ENCODE measurements around the gene ALX1.

The ALX1 gene

DNA sequence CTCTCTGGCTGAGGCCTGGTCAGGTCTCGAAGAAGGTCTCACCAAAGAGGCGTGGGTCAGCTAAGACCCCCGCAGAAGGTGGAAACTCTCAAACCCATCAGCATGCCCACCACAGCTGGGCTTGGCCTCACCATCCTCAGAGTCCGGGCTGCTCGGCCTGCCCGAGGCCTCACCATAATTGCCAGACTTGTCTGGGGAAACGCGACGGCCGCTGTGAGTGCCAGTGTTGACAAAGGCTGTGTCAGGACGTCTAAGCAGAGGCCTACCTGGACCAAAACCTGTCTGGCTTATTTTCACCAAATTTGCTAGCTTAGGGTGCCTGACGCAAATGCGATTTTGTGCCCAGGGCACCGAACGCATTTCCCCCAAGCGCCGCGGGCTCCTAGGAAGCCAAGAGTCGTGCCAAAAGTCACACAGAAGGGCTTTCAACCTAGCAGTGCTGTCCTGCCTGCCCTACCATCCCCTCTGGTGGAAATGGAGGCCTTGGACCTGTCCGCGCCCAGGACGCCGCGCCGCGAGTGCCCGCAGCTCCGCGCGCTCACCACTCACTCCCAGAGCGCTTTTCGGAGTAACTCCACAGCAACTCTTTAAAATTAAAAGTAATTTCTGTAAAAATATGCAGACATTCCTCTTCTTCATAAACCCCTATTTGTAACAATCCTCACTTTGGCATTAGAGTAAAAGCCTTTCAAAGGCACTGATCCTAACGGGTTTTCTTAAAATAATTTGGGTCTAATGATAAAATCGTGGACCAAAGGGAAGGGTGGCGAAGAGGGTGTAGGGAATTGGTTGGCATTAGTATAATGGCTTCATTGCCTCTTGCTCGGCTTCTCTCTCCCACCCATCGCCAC, 1.2 kb upstream of the ALX1 start:
- TF ChIP-seq, protein P1, sequence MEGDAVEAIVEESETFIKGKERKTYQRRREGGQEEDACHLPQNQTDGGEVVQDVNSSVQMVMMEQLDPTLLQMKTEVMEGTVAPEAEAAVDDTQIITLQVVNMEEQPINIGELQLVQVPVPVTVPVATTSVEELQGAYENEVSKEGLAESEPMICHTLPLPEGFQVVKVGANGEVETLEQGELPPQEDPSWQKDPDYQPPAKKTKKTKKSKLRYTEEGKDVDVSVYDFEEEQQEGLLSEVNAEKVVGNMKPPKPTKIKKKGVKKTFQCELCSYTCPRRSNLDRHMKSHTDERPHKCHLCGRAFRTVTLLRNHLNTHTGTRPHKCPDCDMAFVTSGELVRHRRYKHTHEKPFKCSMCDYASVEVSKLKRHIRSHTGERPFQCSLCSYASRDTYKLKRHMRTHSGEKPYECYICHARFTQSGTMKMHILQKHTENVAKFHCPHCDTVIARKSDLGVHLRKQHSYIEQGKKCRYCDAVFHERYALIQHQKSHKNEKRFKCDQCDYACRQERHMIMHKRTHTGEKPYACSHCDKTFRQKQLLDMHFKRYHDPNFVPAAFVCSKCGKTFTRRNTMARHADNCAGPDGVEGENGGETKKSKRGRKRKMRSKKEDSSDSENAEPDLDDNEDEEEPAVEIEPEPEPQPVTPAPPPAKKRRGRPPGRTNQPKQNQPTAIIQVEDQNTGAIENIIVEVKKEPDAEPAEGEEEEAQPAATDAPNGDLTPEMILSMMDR (IDR thresholded peaks at IDR 0.05; ENCODE audit: insufficient read depth, low read depth, low read length, missing control alignments) = no peak

DNA sequence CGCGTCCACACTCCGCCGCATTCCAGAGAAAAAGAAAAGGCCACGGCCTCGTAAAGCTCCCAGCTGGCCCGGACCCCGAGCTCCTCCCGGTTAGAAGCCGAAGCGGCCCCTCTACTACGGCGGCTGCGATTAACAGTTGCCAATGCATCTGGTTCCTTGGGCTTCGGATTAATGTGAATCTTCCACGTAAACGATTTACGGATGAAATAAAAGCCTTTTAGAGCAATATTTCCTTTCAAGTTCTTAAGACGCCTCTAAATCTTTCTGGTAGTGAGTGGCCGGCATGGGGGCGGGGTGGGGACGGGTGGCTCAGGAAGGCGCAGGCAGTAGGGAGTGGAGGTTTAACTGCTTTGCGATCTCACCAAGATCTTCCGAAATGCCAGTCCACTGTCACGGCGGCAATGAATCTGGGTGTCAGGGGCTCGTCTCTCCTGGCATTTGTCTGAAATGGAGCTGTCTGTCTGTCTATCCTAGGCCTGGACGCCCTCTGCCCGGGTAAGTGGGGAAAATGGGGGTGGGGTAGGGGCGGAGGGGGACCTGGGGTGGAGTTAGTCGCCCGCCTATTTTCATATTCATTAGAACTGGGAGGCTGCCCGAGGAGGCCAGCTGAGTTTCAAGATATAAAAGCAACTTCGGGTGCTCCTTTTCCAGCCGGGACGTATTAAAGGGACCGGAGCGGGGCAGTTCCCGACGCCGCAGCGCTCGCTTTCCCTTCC, 413 bp upstream of the ALX1 start:
- no peak for DNase-seq (ENCODE audit: low read depth)
- TF ChIP-seq, protein P1 (IDR thresholded peaks at IDR 0.05; ENCODE audit: insufficient read depth, low read depth, low read length, missing control alignments) = no peak
- H3K4me3 ChIP-seq (ENCODE audit: low read depth, low read length) = no peak overlapping the region

More for the DNA sequence above, 1.2 kb upstream of the ALX1 start:
- no peak overlapping the region for H3K4me3 ChIP-seq (ENCODE audit: low read depth, low read length)
- no peak for DNase-seq (ENCODE audit: low read depth)

- no peak for DNase-seq (ENCODE audit: low read depth)
- TF ChIP-seq, protein P1 (IDR thresholded peaks at IDR 0.05; ENCODE audit: insufficient read depth, low read depth, low read length, missing control alignments) = no peak
- no peak overlapping the region for H3K4me3 ChIP-seq (ENCODE audit: low read depth, low read length)
These were observed 1.1 kb downstream of the ALX1 start for GRCh38 chr12:85280984-85281630.

GRCh38 chr12:85281636-85282312, 1.8 kb downstream of the ALX1 start:
- H3K4me3 ChIP-seq (ENCODE audit: low read depth, low read length) = no peak overlapping the region
- TF ChIP-seq, protein P1 (IDR thresholded peaks at IDR 0.05; ENCODE audit: insufficient read depth, low read depth, low read length, missing control alignments) = no peak
- DNase-seq (ENCODE audit: low read depth) = no peak

GRCh38 chr12:85283560-85283959, 3.5 kb downstream of the ALX1 start:
- no peak overlapping the region for H3K4me3 ChIP-seq (ENCODE audit: low read depth, low read length)
- no peak for DNase-seq (ENCODE audit: low read depth)
- TF ChIP-seq, protein P1 (IDR thresholded peaks at IDR 0.05; ENCODE audit: insufficient read depth, low read depth, low read length, missing control alignments) = no peak

- no peak overlapping the region for H3K4me3 ChIP-seq (ENCODE audit: low read depth, low read length)
- TF ChIP-seq, protein P1 (IDR thresholded peaks at IDR 0.05; ENCODE audit: insufficient read depth, low read depth, low read length, missing control alignments) = no peak
- no peak for DNase-seq (ENCODE audit: low read depth)
These were observed 16.3 kb downstream of the ALX1 start for GRCh38 chr12:85296362-85296761.

All from GM12865 (cell line).